Measurements from ENCODE around the gene VPS37B.

DNA sequence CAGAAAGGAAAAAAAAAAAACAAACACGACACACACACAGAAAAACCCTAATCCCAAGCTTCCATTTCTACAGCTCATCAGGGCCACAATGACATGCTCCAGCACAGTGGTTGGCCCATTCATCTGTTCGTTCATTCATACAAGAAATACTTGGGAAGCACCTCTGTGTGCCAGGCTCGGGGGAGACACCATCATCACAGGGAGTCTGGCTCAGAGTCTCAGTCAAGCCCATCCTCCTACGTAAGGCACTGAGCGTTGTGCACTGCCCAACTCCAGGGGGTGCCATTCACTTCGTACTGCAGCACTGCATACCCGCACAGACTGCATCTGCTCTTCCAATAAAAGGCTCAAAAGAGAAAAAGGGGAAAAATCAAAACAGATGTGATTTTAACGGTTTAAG is 15.3 kb downstream of the VPS37B start:
- TF ChIP-seq CTCF (IDR thresholded peaks at IDR 0.05; ENCODE audit: poor library complexity): peak; percentile 48
- TF ChIP-seq EZH2phosphoT487 (IDR thresholded peaks at IDR 0.05; ENCODE audit: low read depth, severe bottlenecking, unreplicated experiment): no peak

All from hepatocyte (in vitro differentiated cells).